ENCODE results near the gene DECR2. TPM values are rescaled to one million over a fixed set of nuclear protein-coding genes. Genes with fewer than 3 reads are reported as not detected.

Gene DECR2
- total RNA-seq, 4 donors from 2014 or later, result 3.1 to 13.5 (median 9.5) TPM

GRCh38 chr16:457732-458400 lies 56.2 kb downstream of the DECR2 start:
- Histone ChIP-seq H3K4me3 (replicated peaks in 1 of 3) (no peak overlapping the region), H3K27ac (peak overlapping the region in 2 of 3 donors; percentile 44 to 48), H3K36me3 (no peaks in the 10 kb centered on the region), H3K4me1 (peaks cover 0 to 5% of the 10 kb centered on the region in 2 donors), H3K27me3 (no peaks in the 10 kb centered on the region), H3K9me3 (no peaks in the 10 kb centered on the region)
- DNase-seq, result no peak
- 76 to 86% methylated on average over 8 to 10 of the region's 14 CpGs for WGBS, 2 donors
- intact Hi-C loops (cut with DNase I), result no loop called here
- no peak for TF ChIP-seq CTCF (IDR thresholded peaks at IDR 0.05)
- TF ChIP-seq POLR2A (IDR thresholded peaks at IDR 0.05), result no peak

- TF ChIP-seq POLR2A (IDR thresholded peaks at IDR 0.05) (no peak), CTCF (IDR thresholded peaks at IDR 0.05) (no peak)
- H3K4me3 ChIP-seq (replicated peaks in 1 of 3), result no peak overlapping the region
- no peaks in the 10 kb centered on the region for H3K9me3 ChIP-seq
- intact Hi-C loops (cut with DNase I), result no loop called here
- DNase-seq, result peak; percentile 31 to 41
- no peak overlapping the region for H3K27ac ChIP-seq
- H3K4me1 ChIP-seq, result peaks cover 0 to 5% of the 10 kb centered on the region in 2 donors
- WGBS, 2 donors, result 68 to 70% methylated on average over 7 of the region's 7 CpGs
- no peaks in the 10 kb centered on the region for H3K27me3 ChIP-seq
- no peaks in the 10 kb centered on the region for H3K36me3 ChIP-seq
Observed at GRCh38 chr16:459761-460160, 58.1 kb downstream of the DECR2 start.

GRCh38 chr16:460787-461186 lies 59.1 kb downstream of the DECR2 start:
- Histone ChIP-seq H3K27me3 (no peaks in the 10 kb centered on the region), H3K4me1 (peaks cover 0 to 5% of the 10 kb centered on the region in 2 donors), H3K4me3 (replicated peaks in 1 of 3) (no peak overlapping the region), H3K36me3 (no peaks in the 10 kb centered on the region), H3K27ac (no peak overlapping the region), H3K9me3 (no peaks in the 10 kb centered on the region)
- intact Hi-C loops (cut with DNase I), result no loop called here
- 88 to 95% methylated on average over 19 of the region's 20 CpGs for WGBS, 2 donors
- TF ChIP-seq POLR2A (IDR thresholded peaks at IDR 0.05), result no peak
- no peak for TF ChIP-seq CTCF (IDR thresholded peaks at IDR 0.05)
- DNase-seq, result no peak

Small RNA genes lying within 50 kb of the gene (small RNA-seq; reads per million reads assigned to genes)
- not detected for gene RF00019

Other genes with a start within 250 kb of the DECR2 start
- gene HBZ, start 249.2 kb upstream of the DECR2 start, total RNA-seq, result not detected
- gene HBM, start 235.9 kb upstream of the DECR2 start, total RNA-seq, result not detected
- 100 to 1,000 TPM in 1 of 4 donors, 10 to 100 TPM in 3; 21.2 to 136 (median 51.3) TPM for gene HBA2, start 229.0 kb upstream of the DECR2 start, total RNA-seq
- 100 to 1,000 TPM in 1 of 4 donors, 10 to 100 TPM in 1, not detected in 2; 16.5 to 110 TPM for gene HBA1, start 225.2 kb upstream of the DECR2 start, total RNA-seq
- not detected for gene HBQ1, start 221.4 kb upstream of the DECR2 start, total RNA-seq
- gene LUC7L, start 172.4 kb upstream of the DECR2 start, total RNA-seq, result 100 to 1,000 TPM in 3 of 4 donors, 10 to 100 TPM in 1; 96.6 to 218 (median 149) TPM
- 100 to 1,000 TPM in 2 of 4 donors, 10 to 100 TPM in 2; 35.3 to 140 (median 107) TPM for gene FAM234A, start 167.1 kb upstream of the DECR2 start, total RNA-seq
- 1 to 10 TPM in 3 of 4 donors, under 1 TPM in 1; 0.73 to 5.9 (median 3.0) TPM for gene RGS11, start 125.9 kb upstream of the DECR2 start, total RNA-seq
- not detected for gene ARHGDIG, start 121.3 kb upstream of the DECR2 start, total RNA-seq
- gene PDIA2, start 118.7 kb upstream of the DECR2 start, total RNA-seq, result under 1 TPM in 1 of 4 donors, not detected in 3; 0.81 TPM
- gene AXIN1, start 49.2 kb upstream of the DECR2 start, total RNA-seq, result 10 to 100 TPM; 17.5 to 29.7 (median 26.4) TPM
- gene MRPL28, start 31.3 kb upstream of the DECR2 start, total RNA-seq, result 100 to 1,000 TPM in 1 of 4 donors, 10 to 100 TPM in 3; 39.9 to 106 (median 80.7) TPM
- gene PGAP6, start 19.9 kb upstream of the DECR2 start, total RNA-seq, result 10 to 100 TPM; 31.6 to 83.3 (median 62.2) TPM
- 10 to 100 TPM; 31.7 to 65.0 (median 59.7) TPM for gene NME4, start 4.7 kb upstream of the DECR2 start, total RNA-seq
- gene RAB11FIP3, start 23.8 kb downstream of the DECR2 start, total RNA-seq, result 10 to 100 TPM; 26.6 to 34.3 (median 28.0) TPM
- 10 to 100 TPM; 19.6 to 42.6 (median 29.0) TPM for gene CAPN15, start 125.8 kb downstream of the DECR2 start, total RNA-seq
- gene PRR35, start 158.5 kb downstream of the DECR2 start, total RNA-seq, result not detected
- gene NHLRC4, start 165.1 kb downstream of the DECR2 start, total RNA-seq, result under 1 TPM in 3 of 4 donors, not detected in 1; 0.63 to 0.81 (median 0.67) TPM
- 100 to 1,000 TPM in 3 of 4 donors, 10 to 100 TPM in 1; 69.6 to 125 (median 108) TPM for gene PIGQ, start 168.1 kb downstream of the DECR2 start, total RNA-seq
- 10 to 100 TPM; 17.7 to 24.4 (median 18.4) TPM for gene RAB40C, start 188.2 kb downstream of the DECR2 start, total RNA-seq
- gene WFIKKN1, start 229.1 kb downstream of the DECR2 start, total RNA-seq, result 1 to 10 TPM in 1 of 4 donors, under 1 TPM in 3; 0.13 to 1.8 (median 0.77) TPM
- gene METTL26, start 234.4 kb downstream of the DECR2 start, total RNA-seq, result 100 to 1,000 TPM in 2 of 4 donors, 10 to 100 TPM in 2; 54.2 to 180 (median 115) TPM
- 100 to 1,000 TPM in 1 of 4 donors, 10 to 100 TPM in 3; 61.3 to 124 (median 69.1) TPM for gene MCRIP2, start 239.9 kb downstream of the DECR2 start, total RNA-seq
- gene WDR90, start 247.5 kb downstream of the DECR2 start, total RNA-seq, result 10 to 100 TPM; 23.6 to 56.0 (median 34.3) TPM

Data from thyroid gland (tissue), 4 donors.